Immature natural killer cell (primary cell): ENCODE results near the gene SNX8. TPM values are rescaled to one million over a fixed set of nuclear protein-coding genes. Genes with fewer than 3 reads are reported as not detected.
"Not testable (repeated sequence)": the region's sequence is repeated elsewhere in the genome, so short reads cannot be mapped to it uniquely, and the experiment has no call there.

Source experiments
- DNase-seq, 3 donors: peaks; one replicate each; pipeline ENCODE4 v3.0.0; 2022; ENCODE audit warnings: mixed read lengths in 1 of 3
- H3K27ac Mint-ChIP-seq, 6 donors: one replicate each; pipeline ENCODE4 v1.8.0; 2020; ENCODE audit warnings: mixed read lengths in 6 of 6, mild to moderate bottlenecking in 5 of 6, inconsistent platforms in 4 of 6, moderate library complexity in 3 of 6
- H3K27me3 Mint-ChIP-seq, 3 donors: one replicate each; pipeline ENCODE4 v1.8.0; 2020 to 2021; ENCODE audit warnings: low read depth in 3 of 3, mild to moderate bottlenecking in 3 of 3, mixed read lengths in 3 of 3, moderate library complexity in 3 of 3, inconsistent platforms in 1 of 3
- H3K36me3 Mint-ChIP-seq, 3 donors: one replicate each; pipeline ENCODE4 v1.8.0; 2020; ENCODE audit warnings: mixed read lengths in 3 of 3, inconsistent platforms in 2 of 3, mild to moderate bottlenecking in 2 of 3
- H3K4me1 Mint-ChIP-seq, 2 donors: one replicate each; pipeline ENCODE4 v1.8.0; 2020; ENCODE audit warnings: inconsistent platforms in 2 of 2, mild to moderate bottlenecking in 2 of 2, mixed read lengths in 2 of 2, moderate library complexity in 1 of 2
- H3K4me3 Mint-ChIP-seq, 5 donors: one replicate each; pipeline ENCODE4 v1.8.0; 2020; ENCODE audit warnings: mild to moderate bottlenecking in 5 of 5, mixed read lengths in 5 of 5, inconsistent platforms in 3 of 5, moderate library complexity in 3 of 5
- H3K9me3 Mint-ChIP-seq, 6 donors: one replicate each; pipeline ENCODE4 v1.8.0; 2020; ENCODE audit warnings: mild to moderate bottlenecking in 6 of 6, mixed read lengths in 6 of 6, inconsistent platforms in 4 of 6, moderate library complexity in 3 of 6
- polyA plus RNA-seq, 3 donors: library from polyadenylated mRNA; unstranded; fragments of 300-500 nt; fragmentation: Illumina TruSeq; gene quantifications; one replicate each; pipeline ENCODE4 v1.2.3, GENCODE V29; 2021

SNX8 gene
- polyA plus RNA-seq, 3 donors from 2014 or later, result 16.3 to 25.0 (median 16.7) TPM

GRCh38 chr7:2353113-2353935 is 39.1 kb upstream of the SNX8 start:
- H3K9me3 Mint-ChIP-seq, result no peaks in the 10 kb centered on the region
- H3K4me1 Mint-ChIP-seq, result peaks cover 31 to 36% of the 10 kb centered on the region in 2 donors
- H3K27ac Mint-ChIP-seq, result peak overlapping the region; percentile 99 to 100 (median 100)
- H3K27me3 Mint-ChIP-seq, result peaks cover 5 to 9% (median 7%) of the 10 kb centered on the region in 3 donors
- peak overlapping the region; percentile 88 to 98 (median 94) for H3K4me3 Mint-ChIP-seq
- no peak for DNase-seq
- H3K36me3 Mint-ChIP-seq, result peaks cover 0 to 5% (median 4%) of the 10 kb centered on the region in 3 donors

GRCh38 chr7:2350861-2351260 is 36.6 kb upstream of the SNX8 start:
- Mint-ChIP-seq H3K27me3 (peaks cover 5 to 9% (median 7%) of the 10 kb centered on the region in 3 donors), H3K27ac (no peak overlapping the region), H3K9me3 (no peaks in the 10 kb centered on the region), H3K36me3 (peaks cover 0 to 4% (median 0%) of the 10 kb centered on the region in 3 donors), H3K4me1 (peaks cover 17 to 21% of the 10 kb centered on the region in 2 donors), H3K4me3 (no peak overlapping the region)
- no peak for DNase-seq

GRCh38 chr7:2350055-2350454 is 35.8 kb upstream of the SNX8 start:
- H3K4me3 Mint-ChIP-seq, result no peak overlapping the region
- H3K27ac Mint-ChIP-seq, result no peak overlapping the region
- H3K4me1 Mint-ChIP-seq, result peaks cover 12 to 17% of the 10 kb centered on the region in 2 donors
- no peaks in the 10 kb centered on the region for H3K9me3 Mint-ChIP-seq
- peaks cover 0 to 4% (median 0%) of the 10 kb centered on the region in 3 donors for H3K36me3 Mint-ChIP-seq
- DNase-seq, result no peak
- peaks cover 5 to 9% (median 7%) of the 10 kb centered on the region in 3 donors for H3K27me3 Mint-ChIP-seq

GRCh38 chr7:2347351-2348063 is 33.3 kb upstream of the SNX8 start:
- H3K9me3 Mint-ChIP-seq, H3K4me1 Mint-ChIP-seq, DNase-seq, H3K36me3 Mint-ChIP-seq, H3K27me3 Mint-ChIP-seq: not testable (repeated sequence)
- Mint-ChIP-seq H3K27ac (peak overlapping the region; percentile 16 to 82 (median 52)), H3K4me3 (peak overlapping the region in 1 of 5 donors; percentile 46)

- H3K4me3 Mint-ChIP-seq, result no peak overlapping the region
- no peaks in the 10 kb centered on the region for H3K4me1 Mint-ChIP-seq
- H3K36me3 Mint-ChIP-seq, result no peaks in the 10 kb centered on the region
- H3K27ac Mint-ChIP-seq, result no peak overlapping the region
- no peaks in the 10 kb centered on the region for H3K9me3 Mint-ChIP-seq
- no peaks in the 10 kb centered on the region for H3K27me3 Mint-ChIP-seq
- no peak for DNase-seq
Observed at GRCh38 chr7:2336626-2337299, 22.5 kb upstream of the SNX8 start.

GRCh38 chr7:2332606-2333231 is 18.5 kb upstream of the SNX8 start:
- H3K27me3 Mint-ChIP-seq, DNase-seq, H3K4me3 Mint-ChIP-seq, H3K4me1 Mint-ChIP-seq, H3K36me3 Mint-ChIP-seq, H3K9me3 Mint-ChIP-seq: not testable (repeated sequence)
- peak overlapping the region in 2 of 6 donors; percentile 58 for H3K27ac Mint-ChIP-seq

- Mint-ChIP-seq H3K9me3 (no peaks in the 10 kb centered on the region), H3K4me3 (no peak overlapping the region), H3K27ac (no peak overlapping the region), H3K4me1 (no peaks in the 10 kb centered on the region), H3K36me3 (no peaks in the 10 kb centered on the region), H3K27me3 (peaks cover 0 to 2% (median 0%) of the 10 kb centered on the region in 3 donors)
- DNase-seq, result no peak
Observed at GRCh38 chr7:2331707-2332106, 17.5 kb upstream of the SNX8 start.

- H3K9me3 Mint-ChIP-seq, result no peaks in the 10 kb centered on the region
Observed at GRCh38 chr7:2330493-2330892, 16.3 kb upstream of the SNX8 start.

GRCh38 chr7:2326951-2327350 is 12.7 kb upstream of the SNX8 start:
- no peaks in the 10 kb centered on the region for H3K36me3 Mint-ChIP-seq
- no peak overlapping the region for H3K4me3 Mint-ChIP-seq
- H3K27ac Mint-ChIP-seq, result no peak overlapping the region
- no peaks in the 10 kb centered on the region for H3K9me3 Mint-ChIP-seq
- peaks cover 0 to 2% (median 2%) of the 10 kb centered on the region in 3 donors for H3K27me3 Mint-ChIP-seq
- no peak for DNase-seq
- H3K4me1 Mint-ChIP-seq, result no peaks in the 10 kb centered on the region

More at GRCh38 chr7:2330493-2330892, 16.3 kb upstream of the SNX8 start:
- Mint-ChIP-seq H3K27me3 (peaks cover 0 to 2% (median 0%) of the 10 kb centered on the region in 3 donors), H3K36me3 (no peaks in the 10 kb centered on the region), H3K4me1 (no peaks in the 10 kb centered on the region), H3K27ac (no peak overlapping the region), H3K4me3 (no peak overlapping the region)
- DNase-seq, result no peak

- Mint-ChIP-seq H3K27ac (no peak overlapping the region), H3K4me3 (no peak overlapping the region), H3K27me3 (peaks cover 0 to 2% (median 0%) of the 10 kb centered on the region in 3 donors), H3K9me3 (no peaks in the 10 kb centered on the region), H3K36me3 (no peaks in the 10 kb centered on the region), H3K4me1 (no peaks in the 10 kb centered on the region)
- DNase-seq, result no peak
Observed at GRCh38 chr7:2325162-2325561, 10.9 kb upstream of the SNX8 start.

GRCh38 chr7:2321020-2321419 is 6.8 kb upstream of the SNX8 start:
- Mint-ChIP-seq H3K9me3 (no peaks in the 10 kb centered on the region), H3K4me1 (no peaks in the 10 kb centered on the region)
- no peak for DNase-seq

GRCh38 chr7:2317556-2318293 is 3.5 kb upstream of the SNX8 start:
- Mint-ChIP-seq H3K27me3 (peaks cover 0 to 5% (median 2%) of the 10 kb centered on the region in 3 donors), H3K4me1 (peaks cover 4 to 8% of the 10 kb centered on the region in 2 donors), H3K36me3 (no peaks in the 10 kb centered on the region), H3K9me3 (no peaks in the 10 kb centered on the region), H3K27ac (no peak overlapping the region), H3K4me3 (peak overlapping the region in 1 of 5 donors; percentile 10)
- no peak for DNase-seq

More at GRCh38 chr7:2321020-2321419, 6.8 kb upstream of the SNX8 start:
- Mint-ChIP-seq H3K36me3 (no peaks in the 10 kb centered on the region), H3K4me3 (no peak overlapping the region), H3K27me3 (peaks cover 0 to 2% (median 0%) of the 10 kb centered on the region in 3 donors), H3K27ac (no peak overlapping the region)

- Mint-ChIP-seq H3K27ac (no peak overlapping the region), H3K4me3 (no peak overlapping the region)
Observed at GRCh38 chr7:2316578-2316977, 2.3 kb upstream of the SNX8 start.

More at GRCh38 chr7:2316578-2316977, 2.3 kb upstream of the SNX8 start:
- H3K36me3 Mint-ChIP-seq, result no peaks in the 10 kb centered on the region
- no peaks in the 10 kb centered on the region for H3K9me3 Mint-ChIP-seq
- DNase-seq, result no peak
- peaks cover 11 to 17% of the 10 kb centered on the region in 2 donors for H3K4me1 Mint-ChIP-seq
- peaks cover 2 to 6% (median 4%) of the 10 kb centered on the region in 3 donors for H3K27me3 Mint-ChIP-seq
